DMS79 (cell line): ENCODE results near the gene TTC7B.

Experiments
- DNase-seq: peaks from one replicate; lab custom pipeline; 2025; lab: John Stamatoyannopoulos, UW

The TTC7B gene

GRCh38 chr14:90740081-90740480 lies 76.1 kb downstream of the TTC7B start:
- DNase-seq, result no peak

- DNase-seq, result no peak
Measured at GRCh38 chr14:90739318-90740068, 76.7 kb downstream of the TTC7B start.

- no peak for DNase-seq
Measured at GRCh38 chr14:90733139-90733808, 83.0 kb downstream of the TTC7B start.

GRCh38 chr14:90732718-90733117 lies 83.5 kb downstream of the TTC7B start:
- no peak for DNase-seq

- no peak for DNase-seq
Measured at GRCh38 chr14:90732139-90732538, 84.1 kb downstream of the TTC7B start.

GRCh38 chr14:90731487-90731886 lies 84.7 kb downstream of the TTC7B start:
- no peak for DNase-seq

- no peak for DNase-seq
Measured at GRCh38 chr14:90730206-90730766, 85.9 kb downstream of the TTC7B start.

GRCh38 chr14:90728951-90729350 lies 87.3 kb downstream of the TTC7B start:
- no peak for DNase-seq

GRCh38 chr14:90727082-90727481 lies 89.1 kb downstream of the TTC7B start:
- DNase-seq, result no peak

GRCh38 chr14:90726656-90727055 lies 89.6 kb downstream of the TTC7B start:
- DNase-seq, result no peak

- DNase-seq, result no peak
Measured at GRCh38 chr14:90724866-90725265, 91.4 kb downstream of the TTC7B start.

- DNase-seq, result no peak
Measured at GRCh38 chr14:90722590-90722989, 93.6 kb downstream of the TTC7B start.

GRCh38 chr14:90721619-90722305 lies 94.5 kb downstream of the TTC7B start:
- no peak for DNase-seq

- DNase-seq, result no peak
Measured at GRCh38 chr14:90720832-90721231, 95.4 kb downstream of the TTC7B start.

GRCh38 chr14:90720336-90720735 lies 95.9 kb downstream of the TTC7B start:
- DNase-seq, result no peak

GRCh38 chr14:90717916-90718315 lies 98.3 kb downstream of the TTC7B start:
- DNase-seq, result no peak

GRCh38 chr14:90715993-90716392 lies 100.2 kb downstream of the TTC7B start:
- DNase-seq, result no peak

- no peak for DNase-seq
Measured at GRCh38 chr14:90715495-90715894, 100.7 kb downstream of the TTC7B start.

- no peak for DNase-seq
Measured at GRCh38 chr14:90714811-90715210, 101.4 kb downstream of the TTC7B start.

GRCh38 chr14:90704738-90705392 lies 111.4 kb downstream of the TTC7B start:
- no peak for DNase-seq

GRCh38 chr14:90703841-90704737 lies 112.1 kb downstream of the TTC7B start:
- no peak for DNase-seq
